C4-2B (cell line): Measurements from ENCODE around the gene EBF3.

Experiments
- ZFX ChIP-seq: fragments of 450-650 bp; IDR thresholded peaks from 2 replicates; pipeline ENCODE4 v1.6.1; 2017
- TF ChIP-seq, protein P1 (sequence below): fragments of 450-650 bp; conservative IDR thresholded peaks from 2 replicates; pipeline ENCODE4 v1.5.1; 2017; ENCODE audit warnings: mild to moderate bottlenecking

- TF ChIP-seq, protein P1, sequence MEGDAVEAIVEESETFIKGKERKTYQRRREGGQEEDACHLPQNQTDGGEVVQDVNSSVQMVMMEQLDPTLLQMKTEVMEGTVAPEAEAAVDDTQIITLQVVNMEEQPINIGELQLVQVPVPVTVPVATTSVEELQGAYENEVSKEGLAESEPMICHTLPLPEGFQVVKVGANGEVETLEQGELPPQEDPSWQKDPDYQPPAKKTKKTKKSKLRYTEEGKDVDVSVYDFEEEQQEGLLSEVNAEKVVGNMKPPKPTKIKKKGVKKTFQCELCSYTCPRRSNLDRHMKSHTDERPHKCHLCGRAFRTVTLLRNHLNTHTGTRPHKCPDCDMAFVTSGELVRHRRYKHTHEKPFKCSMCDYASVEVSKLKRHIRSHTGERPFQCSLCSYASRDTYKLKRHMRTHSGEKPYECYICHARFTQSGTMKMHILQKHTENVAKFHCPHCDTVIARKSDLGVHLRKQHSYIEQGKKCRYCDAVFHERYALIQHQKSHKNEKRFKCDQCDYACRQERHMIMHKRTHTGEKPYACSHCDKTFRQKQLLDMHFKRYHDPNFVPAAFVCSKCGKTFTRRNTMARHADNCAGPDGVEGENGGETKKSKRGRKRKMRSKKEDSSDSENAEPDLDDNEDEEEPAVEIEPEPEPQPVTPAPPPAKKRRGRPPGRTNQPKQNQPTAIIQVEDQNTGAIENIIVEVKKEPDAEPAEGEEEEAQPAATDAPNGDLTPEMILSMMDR = no peak
- no peak for TF ChIP-seq ZFX
These were observed 155.7 kb downstream of the EBF3 start for GRCh38 chr10:129808092-129808983.
